Measurements from ENCODE around the gene SLX4.
"Not testable (repeated sequence)": the region's sequence is repeated elsewhere in the genome, so short reads cannot be mapped to it uniquely, and the experiment has no call there.

The SLX4 gene

GRCh38 chr16:3611146-3611975, at the start of gene SLX4:
SLX4 (minus strand) TSS chr16:3611606; CDS start chr16:3608964, 2,642 bp downstream.
- DNase-seq = peak; percentile 94

GRCh38 chr16:3659251-3659650, 47.8 kb upstream of the SLX4 start:
- no peak for DNase-seq

- DNase-seq = no peak
Measured at GRCh38 chr16:3656491-3657468, 45.4 kb upstream of the SLX4 start.

GRCh38 chr16:3656160-3656490, 44.7 kb upstream of the SLX4 start:
- not testable (repeated sequence) for DNase-seq

- no peak for DNase-seq
Measured at GRCh38 chr16:3655396-3656159, 44.2 kb upstream of the SLX4 start.

- no peak for DNase-seq
Measured at GRCh38 chr16:3655030-3655395, 43.6 kb upstream of the SLX4 start.

GRCh38 chr16:3654249-3654991, 43.0 kb upstream of the SLX4 start, which contains the start of gene DNASE1:
DNASE1 (plus strand) TSS chr16:3654691; CDS start chr16:3655374, 683 bp downstream.
- DNase-seq = peak; percentile 38

GRCh38 chr16:3652373-3653195, 41.2 kb upstream of the SLX4 start:
- DNase-seq = no peak

- DNase-seq = no peak
Measured at GRCh38 chr16:3651461-3652372, 40.3 kb upstream of the SLX4 start.

- no peak for DNase-seq
Measured at GRCh38 chr16:3650631-3651265, 39.3 kb upstream of the SLX4 start.

- peak; percentile 65 for DNase-seq
Measured at GRCh38 chr16:3646348-3646920, 35.0 kb upstream of the SLX4 start.

GRCh38 chr16:3645504-3646347, 34.3 kb upstream of the SLX4 start:
- peak; percentile 35 for DNase-seq

GRCh38 chr16:3645108-3645503, 33.7 kb upstream of the SLX4 start:
- no peak for DNase-seq

- no peak for DNase-seq
Measured at GRCh38 chr16:3643095-3643730, 31.8 kb upstream of the SLX4 start.

GRCh38 chr16:3642397-3643094, 31.1 kb upstream of the SLX4 start:
- no peak for DNase-seq

GRCh38 chr16:3641801-3642396, 30.5 kb upstream of the SLX4 start:
- no peak for DNase-seq

All from NCI-H774 (cell line).